ENCODE data around the gene BNIP5.

DNA sequence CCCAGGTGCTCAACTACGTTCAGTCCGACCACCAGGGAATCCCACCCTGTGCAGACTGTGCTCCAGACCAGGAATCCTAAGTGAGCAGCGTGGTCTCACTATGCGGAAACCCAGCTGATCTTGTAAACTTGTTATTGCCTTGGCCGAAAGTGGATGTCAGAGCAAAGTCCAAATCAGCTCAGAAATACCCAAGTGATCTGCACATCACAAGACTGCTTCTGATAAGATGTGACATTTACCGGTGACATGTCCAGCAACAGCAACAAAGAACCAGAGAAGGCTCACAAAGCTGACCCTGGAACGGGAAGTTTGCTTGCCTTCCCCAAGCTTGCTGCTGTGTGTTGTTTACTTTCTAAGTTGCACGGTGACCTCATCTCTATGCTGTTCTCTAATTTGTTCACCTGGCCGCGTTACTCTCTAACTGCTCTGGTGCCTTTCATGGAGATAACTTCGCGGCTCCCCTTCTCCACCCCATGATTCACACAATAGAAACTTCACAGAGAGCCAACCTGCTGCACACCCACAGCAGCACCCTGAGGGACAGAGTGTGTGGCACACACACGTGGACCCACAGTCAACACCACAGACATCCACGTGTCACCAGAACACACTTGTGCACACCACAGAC, 1.7 kb downstream of the BNIP5 start:
- TF ChIP-seq, protein P1, sequence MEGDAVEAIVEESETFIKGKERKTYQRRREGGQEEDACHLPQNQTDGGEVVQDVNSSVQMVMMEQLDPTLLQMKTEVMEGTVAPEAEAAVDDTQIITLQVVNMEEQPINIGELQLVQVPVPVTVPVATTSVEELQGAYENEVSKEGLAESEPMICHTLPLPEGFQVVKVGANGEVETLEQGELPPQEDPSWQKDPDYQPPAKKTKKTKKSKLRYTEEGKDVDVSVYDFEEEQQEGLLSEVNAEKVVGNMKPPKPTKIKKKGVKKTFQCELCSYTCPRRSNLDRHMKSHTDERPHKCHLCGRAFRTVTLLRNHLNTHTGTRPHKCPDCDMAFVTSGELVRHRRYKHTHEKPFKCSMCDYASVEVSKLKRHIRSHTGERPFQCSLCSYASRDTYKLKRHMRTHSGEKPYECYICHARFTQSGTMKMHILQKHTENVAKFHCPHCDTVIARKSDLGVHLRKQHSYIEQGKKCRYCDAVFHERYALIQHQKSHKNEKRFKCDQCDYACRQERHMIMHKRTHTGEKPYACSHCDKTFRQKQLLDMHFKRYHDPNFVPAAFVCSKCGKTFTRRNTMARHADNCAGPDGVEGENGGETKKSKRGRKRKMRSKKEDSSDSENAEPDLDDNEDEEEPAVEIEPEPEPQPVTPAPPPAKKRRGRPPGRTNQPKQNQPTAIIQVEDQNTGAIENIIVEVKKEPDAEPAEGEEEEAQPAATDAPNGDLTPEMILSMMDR (IDR thresholded peaks at IDR 0.05) = no peak
- TF ChIP-seq POLR2A (IDR thresholded peaks at IDR 0.05; ENCODE audit: low read depth) (no peak), POLR2AphosphoS5 (IDR thresholded peaks at IDR 0.05) (no peak)

Data from esophagus muscularis mucosa (tissue), 3 donors.